Raji (cell line): Measurements from ENCODE around the gene SASH3.

Experiments
- POLR2A ChIP-seq: IDR thresholded peaks from 2 replicates; pipeline ENCODE4 v1.6.1; 2011; ENCODE audit warnings: low read depth, low read length, control low read depth; ENCODE audit not compliant: insufficient read depth

SASH3 gene

GRCh38 chrX:129787336-129788055 lies 7.7 kb downstream of the SASH3 start:
- TF ChIP-seq POLR2A, result no peak

- TF ChIP-seq POLR2A, result no peak
Measured at GRCh38 chrX:129788527-129788926, 8.8 kb downstream of the SASH3 start.

- TF ChIP-seq POLR2A, result no peak
Measured at GRCh38 chrX:129790146-129790545, 10.4 kb downstream of the SASH3 start.

- no peak for TF ChIP-seq POLR2A
Measured at GRCh38 chrX:129790808-129791207, 11.1 kb downstream of the SASH3 start.

GRCh38 chrX:129791336-129791735 lies 11.6 kb downstream of the SASH3 start:
- TF ChIP-seq POLR2A, result no peak

GRCh38 chrX:129791961-129792570 lies 12.3 kb downstream of the SASH3 start:
- no peak for TF ChIP-seq POLR2A

GRCh38 chrX:129792586-129793291 lies 13.0 kb downstream of the SASH3 start:
- no peak for TF ChIP-seq POLR2A

- TF ChIP-seq POLR2A, result no peak
Measured at GRCh38 chrX:129793604-129794191, 13.9 kb downstream of the SASH3 start.

GRCh38 chrX:129795584-129795983 lies 15.8 kb downstream of the SASH3 start:
- no peak for TF ChIP-seq POLR2A

GRCh38 chrX:129797251-129797906 lies 17.6 kb downstream of the SASH3 start:
- no peak for TF ChIP-seq POLR2A

- TF ChIP-seq POLR2A, result no peak
Measured at GRCh38 chrX:129798456-129798855, 18.7 kb downstream of the SASH3 start.

GRCh38 chrX:129798888-129799287 lies 19.1 kb downstream of the SASH3 start:
- TF ChIP-seq POLR2A, result no peak

- no peak for TF ChIP-seq POLR2A
Measured at GRCh38 chrX:129800186-129800585, 20.4 kb downstream of the SASH3 start.

- TF ChIP-seq POLR2A, result no peak
Measured at GRCh38 chrX:129802863-129803262, 23.1 kb downstream of the SASH3 start.

- TF ChIP-seq POLR2A, result no peak
Measured at GRCh38 chrX:129804806-129805205, 25.1 kb downstream of the SASH3 start.
